Neuronal stem cell (in vitro differentiated cells): Measurements from ENCODE around the gene STXBP5L.

ENCODE experiments used
- DNase-seq: peaks from one replicate; pipeline ENCODE4 v3.0.0-alpha.2; 2013; ENCODE audit warnings: low spot score
- H2AFZ ChIP-seq: one replicate; pipeline ENCODE4 v1.6.1; 2013; ENCODE audit warnings: mild to moderate bottlenecking, low read length, inconsistent platforms
- H2AK5ac ChIP-seq: 2 replicates; pipeline ENCODE4 v1.6.1; 2013; ENCODE audit warnings: low read depth, mild to moderate bottlenecking, inconsistent platforms, low read length, moderate library complexity, mixed read lengths
- H2BK120ac ChIP-seq: 2 replicates; pipeline ENCODE4 v1.6.1; 2013; ENCODE audit warnings: low read depth, mild to moderate bottlenecking, inconsistent platforms, low read length, moderate library complexity, mixed read lengths
- H2BK12ac ChIP-seq: one replicate; pipeline ENCODE4 v1.6.1; 2013; ENCODE audit warnings: low read length, inconsistent platforms
- H2BK15ac ChIP-seq: 2 replicates; pipeline ENCODE4 v1.6.1; 2013; ENCODE audit warnings: mild to moderate bottlenecking, low read length, inconsistent platforms, mixed read lengths
- H2BK5ac ChIP-seq: one replicate; pipeline ENCODE4 v1.6.1; 2013; ENCODE audit warnings: inconsistent platforms, mild to moderate bottlenecking, low read length, moderate library complexity
- H3K14ac ChIP-seq: one replicate; pipeline ENCODE4 v1.6.1; 2013; ENCODE audit warnings: low read length, inconsistent platforms
- H3K18ac ChIP-seq: 2 replicates; pipeline ENCODE4 v1.6.1; 2013; ENCODE audit warnings: low read length, inconsistent platforms
- H3K23ac ChIP-seq: 2 replicates; pipeline ENCODE4 v1.6.1; 2013; ENCODE audit warnings: low read depth, mild to moderate bottlenecking, mixed read lengths, low read length, inconsistent platforms; ENCODE audit not compliant: poor library complexity
- H3K27ac ChIP-seq: replicated peaks from 3 replicates; pipeline ENCODE4 v1.5.1; 2013; ENCODE audit warnings: low read length, inconsistent platforms
- H3K27me3 ChIP-seq, 3 experiments: 2 replicates each; pipeline ENCODE4 v1.6.1; 2013; ENCODE audit warnings: low read length in 3 of 3, mild to moderate bottlenecking in 2 of 3, inconsistent platforms in 1 of 3, low read depth in 1 of 3, mixed read lengths in 1 of 3, moderate library complexity in 1 of 3; ENCODE audit not compliant: control insufficient read depth in 3 of 3, insufficient read depth in 3 of 3
- H3K36me3 ChIP-seq, 2 donors: replicated peaks in 1 of 2; 2 replicates each; pipeline ENCODE4 v1.6.1; 2013; ENCODE audit warnings: low read length in 2 of 2; ENCODE audit not compliant: control insufficient read depth in 2 of 2, insufficient read depth in 2 of 2
- H3K4ac ChIP-seq: 2 replicates; pipeline ENCODE4 v1.6.1; 2013; ENCODE audit warnings: inconsistent platforms, mild to moderate bottlenecking, low read length, moderate library complexity
- H3K4me1 ChIP-seq, 2 donors: 1 replicate in 1 of 2; 2 replicates in 1 of 2; pipeline ENCODE4 v1.6.1; 2013; ENCODE audit warnings: low read length in 2 of 2, low read depth in 1 of 2; ENCODE audit not compliant: control insufficient read depth in 2 of 2, insufficient read depth in 1 of 2
- H3K4me2 ChIP-seq: one replicate; pipeline ENCODE4 v1.6.1; 2013; ENCODE audit warnings: mild to moderate bottlenecking, low read length, inconsistent platforms; ENCODE audit not compliant: insufficient read depth, poor library complexity, severe bottlenecking
- H3K4me3 ChIP-seq, 2 donors: 2 replicates each; pipeline ENCODE4 v1.5.1; 2013; ENCODE audit warnings: low read length in 2 of 2, mild to moderate bottlenecking in 2 of 2, inconsistent platforms in 1 of 2, moderate library complexity in 1 of 2
- H3K79me1 ChIP-seq: one replicate; pipeline ENCODE4 v1.6.1; 2013; ENCODE audit warnings: low read depth, mild to moderate bottlenecking, inconsistent platforms, low read length, moderate library complexity
- H3K9ac ChIP-seq: one replicate; pipeline ENCODE4 v1.6.1; 2013; ENCODE audit warnings: mild to moderate bottlenecking, low read depth, low read length, inconsistent platforms; ENCODE audit not compliant: poor library complexity
- H3K9me3 ChIP-seq, 2 donors: replicated peaks in 1 of 2; 2 replicates each; pipeline versions ENCODE3 to v1.6.1; 2013; ENCODE audit warnings: low read length in 2 of 2, mild to moderate bottlenecking in 2 of 2, inconsistent platforms in 1 of 2, low read depth in 1 of 2, mixed read lengths in 1 of 2, moderate library complexity in 1 of 2; ENCODE audit not compliant: control insufficient read depth in 2 of 2, insufficient read depth in 1 of 2
- H4K8ac ChIP-seq: one replicate; pipeline ENCODE4 v1.6.1; 2013; ENCODE audit warnings: low read depth, mild to moderate bottlenecking, inconsistent platforms, low read length, moderate library complexity
- H4K91ac ChIP-seq: one replicate; pipeline ENCODE4 v1.6.1; 2013; ENCODE audit warnings: low read length, low read depth, mild to moderate bottlenecking, inconsistent platforms; ENCODE audit not compliant: poor library complexity
- WGBS, 2 donors: extraction: QIAGEN DNeasy Blood & Tissue Kit; methylation state at CpG; one replicate each; pipeline ENCODE4 v1.1.7; 2013; ENCODE audit warnings: missing lambda C conversion rate in 2 of 2, mixed read lengths in 1 of 2; ENCODE audit not compliant: insufficient read length in 2 of 2, insufficient replicate concordance in 1 of 2; ENCODE audit errors: extremely low coverage in 2 of 2; 5-methylcytosine and 5-hydroxymethylcytosine counted together

STXBP5L gene

DNA sequence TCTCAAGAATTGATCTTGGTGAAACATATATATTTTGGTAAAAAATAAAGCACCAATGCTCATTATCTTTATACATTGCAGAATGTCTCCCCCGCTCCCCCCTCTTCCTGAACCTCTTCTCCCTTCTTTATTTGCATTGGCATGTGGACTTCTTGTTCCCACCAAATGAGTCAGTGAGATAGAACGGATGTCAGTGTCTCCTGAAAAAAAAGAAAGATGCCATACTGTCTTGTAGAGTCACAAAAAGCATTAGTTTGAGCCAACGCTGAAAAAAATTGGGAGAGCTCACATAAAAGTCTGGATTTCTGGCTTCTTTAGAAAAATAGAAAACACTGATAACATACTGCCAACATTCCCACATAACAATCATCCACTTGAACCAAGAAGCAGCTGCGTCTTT, 32.0 kb upstream of the STXBP5L start:
- H3K4ac ChIP-seq = no peak overlapping the region
- no CpG with 5 or more reads among the region's 4 CpGs for WGBS, 2 donors
- H3K36me3 ChIP-seq = no peaks in the 10 kb centered on the region
- no peak overlapping the region for H4K91ac ChIP-seq
- H2BK5ac ChIP-seq = no peak overlapping the region
- no peaks in the 10 kb centered on the region for H3K79me1 ChIP-seq
- H2AK5ac ChIP-seq = no peak overlapping the region
- no peak overlapping the region for H2BK12ac ChIP-seq
- H2BK15ac ChIP-seq = no peak overlapping the region
- H3K23ac ChIP-seq = no peak overlapping the region
- no peak overlapping the region for H3K4me3 ChIP-seq
- H3K27ac ChIP-seq = no peak overlapping the region
- H3K4me1 ChIP-seq = peaks cover 0 to 2% of the 10 kb centered on the region in 2 donors
- no peak overlapping the region for H4K8ac ChIP-seq
- H3K18ac ChIP-seq = no peak overlapping the region
- no peaks in the 10 kb centered on the region for H3K27me3 ChIP-seq
- H3K9me3 ChIP-seq = no peaks in the 10 kb centered on the region
- H2AFZ ChIP-seq = no peak overlapping the region
- no peak overlapping the region for H3K14ac ChIP-seq
- no peak overlapping the region for H3K9ac ChIP-seq
- H3K4me2 ChIP-seq = no peak overlapping the region
- no peak overlapping the region for H2BK120ac ChIP-seq
- DNase-seq = no peak

GRCh38 chr3:120879411-120879810, 28.6 kb upstream of the STXBP5L start:
- H3K27me3 ChIP-seq = no peaks in the 10 kb centered on the region
- no peaks in the 10 kb centered on the region for H3K79me1 ChIP-seq
- no peak overlapping the region for H4K91ac ChIP-seq
- H3K9me3 ChIP-seq = no peaks in the 10 kb centered on the region
- no peak for DNase-seq
- H3K4ac ChIP-seq = no peak overlapping the region
- peaks cover 0 to 1% of the 10 kb centered on the region in 2 donors for H3K4me1 ChIP-seq
- no peak overlapping the region for H2AFZ ChIP-seq
- H3K14ac ChIP-seq = no peak overlapping the region
- H3K4me2 ChIP-seq = no peak overlapping the region
- no peak overlapping the region for H3K18ac ChIP-seq
- H3K9ac ChIP-seq = no peak overlapping the region
- H3K27ac ChIP-seq = no peak overlapping the region
- no peak overlapping the region for H2BK120ac ChIP-seq
- H3K23ac ChIP-seq = no peak overlapping the region
- WGBS, 2 donors = no CpG with 5 or more reads among the region's 4 CpGs
- no peak overlapping the region for H3K4me3 ChIP-seq
- no peak overlapping the region for H2BK5ac ChIP-seq
- no peak overlapping the region for H4K8ac ChIP-seq
- H2AK5ac ChIP-seq = no peak overlapping the region
- no peak overlapping the region for H2BK15ac ChIP-seq
- no peak overlapping the region for H2BK12ac ChIP-seq
- H3K36me3 ChIP-seq = no peaks in the 10 kb centered on the region

- no peak overlapping the region for H2BK120ac ChIP-seq
- no peaks in the 10 kb centered on the region for H3K36me3 ChIP-seq
- no peaks in the 10 kb centered on the region for H3K9me3 ChIP-seq
- no peak overlapping the region for H3K14ac ChIP-seq
- no peak overlapping the region for H2AFZ ChIP-seq
- no peak overlapping the region for H3K18ac ChIP-seq
- no peak overlapping the region for H2BK5ac ChIP-seq
- H4K8ac ChIP-seq = no peak overlapping the region
- H3K4me2 ChIP-seq = no peak overlapping the region
- no peak for DNase-seq
- no peaks in the 10 kb centered on the region for H3K79me1 ChIP-seq
- no peak overlapping the region for H4K91ac ChIP-seq
- H3K27me3 ChIP-seq = peaks cover 0 to 2% (median 0%) of the 10 kb centered on the region in 3 experiments
- H2BK12ac ChIP-seq = no peak overlapping the region
- H3K27ac ChIP-seq = no peak overlapping the region
- no peak overlapping the region for H3K9ac ChIP-seq
- no peak overlapping the region for H3K4ac ChIP-seq
- H3K23ac ChIP-seq = no peak overlapping the region
- no peak overlapping the region for H3K4me3 ChIP-seq
- no peak overlapping the region for H2AK5ac ChIP-seq
- H2BK15ac ChIP-seq = no peak overlapping the region
- H3K4me1 ChIP-seq = no peaks in the 10 kb centered on the region
Observed at GRCh38 chr3:120892921-120893320, 15.1 kb upstream of the STXBP5L start.

DNA sequence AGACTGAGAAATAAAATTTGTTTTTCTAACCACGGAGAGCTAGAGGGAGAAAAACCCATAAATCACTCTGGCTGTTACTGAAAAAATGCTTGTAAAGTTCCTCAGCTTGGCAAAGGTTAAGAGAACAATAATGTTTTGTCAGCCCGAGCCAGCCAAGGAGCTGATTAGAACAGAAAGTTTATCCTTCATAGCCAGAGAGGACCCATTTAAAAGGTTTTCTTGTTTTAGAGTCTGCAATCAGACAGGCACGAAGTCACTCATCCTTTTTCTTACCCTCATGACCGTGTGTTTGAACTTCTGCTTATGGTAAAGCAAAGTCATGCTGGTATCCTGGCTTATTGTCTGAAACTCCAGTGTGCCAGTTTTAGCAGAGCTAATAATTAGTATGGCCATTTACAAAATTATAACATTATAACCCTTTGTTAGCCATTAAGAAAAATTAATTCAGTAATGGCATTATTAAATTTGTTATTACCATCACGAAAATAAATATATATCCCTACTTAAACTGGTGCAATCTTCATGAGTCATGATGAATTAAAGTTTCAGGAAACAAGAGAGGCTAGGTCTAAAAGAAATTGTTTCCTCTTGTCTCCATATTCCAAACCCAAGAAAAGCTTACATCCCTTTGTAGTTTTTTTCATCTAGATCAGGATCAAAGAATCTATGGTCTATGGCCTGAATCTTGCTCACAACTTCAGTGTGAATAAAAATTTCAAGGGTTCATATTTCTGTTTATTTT, 13.5 kb upstream of the STXBP5L start:
- Histone ChIP-seq H3K4ac (no peak overlapping the region), H3K4me3 (no peak overlapping the region), H3K9me3 (no peaks in the 10 kb centered on the region), H2AK5ac (no peak overlapping the region), H2BK15ac (no peak overlapping the region), H4K91ac (no peak overlapping the region), H3K27ac (no peak overlapping the region), H3K9ac (no peak overlapping the region), H2BK12ac (no peak overlapping the region), H3K23ac (no peak overlapping the region), H2BK120ac (no peak overlapping the region), H2BK5ac (no peak overlapping the region), H3K4me1 (no peaks in the 10 kb centered on the region), H3K18ac (no peak overlapping the region), H3K27me3 (peaks cover 0 to 2% (median 0%) of the 10 kb centered on the region in 3 experiments), H3K79me1 (no peaks in the 10 kb centered on the region), H3K14ac (no peak overlapping the region), H3K36me3 (no peaks in the 10 kb centered on the region), H4K8ac (no peak overlapping the region), H2AFZ (peak overlapping the region; percentile 18), H3K4me2 (no peak overlapping the region)
- DNase-seq = no peak
- WGBS, 2 donors = no CpG with 5 or more reads among the region's 5 CpGs
